IPS DF 19.7 (cell line): ENCODE measurements around the gene PCDHGA7.
"Not testable (repeated sequence)": the region's sequence is repeated elsewhere in the genome, so short reads cannot be mapped to it uniquely, and the experiment has no call there.

Source experiments
- DNase-seq: peaks from one replicate; pipeline ENCODE4 v3.0.0-alpha.2; 2013; ENCODE audit warnings: low read depth, low spot score

Gene PCDHGA7

DNA sequence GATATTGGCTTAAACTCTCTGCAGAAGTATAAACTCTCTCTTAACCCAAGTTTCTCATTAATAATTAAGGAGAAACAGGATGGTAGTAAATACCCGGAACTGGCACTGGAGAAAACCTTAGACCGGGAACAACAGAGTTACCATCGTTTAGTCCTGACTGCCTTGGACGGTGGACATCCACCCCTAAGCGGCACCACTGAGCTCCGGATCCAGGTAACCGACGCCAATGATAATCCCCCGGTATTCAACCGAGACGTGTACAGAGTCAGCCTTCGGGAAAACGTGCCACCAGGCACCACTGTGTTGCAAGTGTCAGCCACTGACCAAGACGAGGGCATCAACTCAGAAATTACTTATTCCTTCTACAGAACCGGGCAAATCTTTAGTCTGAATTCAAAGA is 16.1 kb downstream of the PCDHGA7 start:
- no peak for DNase-seq

GRCh38 chr5:141399555-141400258 is 17.2 kb downstream of the PCDHGA7 start:
- no peak for DNase-seq

DNA sequence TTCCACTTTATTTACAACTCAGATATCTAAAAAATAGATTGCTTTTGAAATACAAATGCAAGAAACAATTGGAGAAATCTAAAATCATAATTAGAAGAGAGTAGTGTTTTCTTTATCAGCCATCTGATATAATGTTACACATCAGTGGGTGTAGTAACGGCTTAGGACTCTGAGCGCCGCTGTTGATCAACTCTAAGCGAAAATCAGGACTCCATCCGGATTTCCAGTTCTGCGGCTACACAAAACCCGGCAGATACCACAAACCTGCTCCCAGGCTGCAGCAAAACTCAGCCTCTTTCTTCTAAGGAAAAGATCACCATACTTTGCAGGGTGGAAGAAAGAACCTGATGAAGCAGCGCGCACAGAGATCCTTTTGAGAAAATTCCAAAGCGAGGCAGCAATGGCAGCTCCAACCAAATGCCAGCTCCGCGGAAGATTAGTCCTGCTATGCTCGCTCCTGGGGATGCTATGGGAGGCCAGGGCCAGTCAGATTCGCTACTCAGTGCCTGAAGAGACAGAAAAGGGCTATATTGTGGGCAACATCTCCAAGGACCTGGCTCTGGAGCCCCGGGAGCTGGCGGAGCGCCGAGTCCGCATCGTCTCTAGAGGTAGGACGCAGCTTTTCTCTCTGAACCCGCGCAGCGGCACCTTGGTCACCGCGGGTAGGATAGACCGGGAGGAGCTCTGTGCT is 20.2 kb downstream of the PCDHGA7 start, which contains the start of gene PCDHGA9:
PCDHGA9 (plus strand) TSS at position 226 of the 691 bp plus-strand sequence; CDS start at position 401, 175 bp downstream.
- no peak for DNase-seq

GRCh38 chr5:141403387-141403786 is 20.8 kb downstream of the PCDHGA7 start:
- no peak for DNase-seq

DNA sequence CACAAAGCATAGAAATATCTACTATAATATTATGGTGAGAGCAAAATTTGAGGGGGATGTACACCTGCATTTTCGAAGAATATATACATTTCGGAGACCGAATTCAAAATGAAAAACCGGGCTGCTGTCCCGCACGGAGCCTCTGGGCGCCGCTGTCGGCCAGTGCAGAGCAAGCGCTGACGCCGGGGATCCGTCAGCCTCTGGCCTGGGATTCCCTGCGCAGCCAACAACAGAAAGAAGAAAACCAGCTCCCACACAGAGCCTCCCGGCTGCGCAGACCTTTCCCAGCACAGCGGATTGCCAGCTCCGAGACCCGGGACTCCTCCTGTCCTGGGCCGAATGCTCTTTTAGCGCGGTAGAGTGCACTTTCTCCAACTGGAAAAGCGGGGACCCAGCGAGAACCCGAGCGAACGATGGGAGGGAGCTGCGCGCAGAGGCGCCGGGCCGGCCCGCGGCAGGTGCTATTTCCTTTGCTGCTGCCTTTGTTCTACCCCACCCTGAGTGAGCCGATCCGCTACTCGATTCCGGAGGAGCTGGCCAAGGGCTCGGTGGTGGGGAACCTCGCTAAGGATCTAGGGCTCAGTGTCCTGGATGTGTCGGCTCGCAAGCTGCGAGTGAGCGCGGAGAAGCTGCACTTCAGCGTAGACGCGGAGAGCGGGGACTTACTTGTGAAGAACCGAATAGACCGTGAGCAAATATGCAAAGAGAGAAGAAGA is 25.4 kb downstream of the PCDHGA7 start, which contains the start of gene PCDHGB6:
PCDHGB6 (plus strand) TSS at position 232 of the 716 bp plus-strand sequence; CDS start at position 414, 182 bp downstream.
- DNase-seq: not testable (repeated sequence)

DNA sequence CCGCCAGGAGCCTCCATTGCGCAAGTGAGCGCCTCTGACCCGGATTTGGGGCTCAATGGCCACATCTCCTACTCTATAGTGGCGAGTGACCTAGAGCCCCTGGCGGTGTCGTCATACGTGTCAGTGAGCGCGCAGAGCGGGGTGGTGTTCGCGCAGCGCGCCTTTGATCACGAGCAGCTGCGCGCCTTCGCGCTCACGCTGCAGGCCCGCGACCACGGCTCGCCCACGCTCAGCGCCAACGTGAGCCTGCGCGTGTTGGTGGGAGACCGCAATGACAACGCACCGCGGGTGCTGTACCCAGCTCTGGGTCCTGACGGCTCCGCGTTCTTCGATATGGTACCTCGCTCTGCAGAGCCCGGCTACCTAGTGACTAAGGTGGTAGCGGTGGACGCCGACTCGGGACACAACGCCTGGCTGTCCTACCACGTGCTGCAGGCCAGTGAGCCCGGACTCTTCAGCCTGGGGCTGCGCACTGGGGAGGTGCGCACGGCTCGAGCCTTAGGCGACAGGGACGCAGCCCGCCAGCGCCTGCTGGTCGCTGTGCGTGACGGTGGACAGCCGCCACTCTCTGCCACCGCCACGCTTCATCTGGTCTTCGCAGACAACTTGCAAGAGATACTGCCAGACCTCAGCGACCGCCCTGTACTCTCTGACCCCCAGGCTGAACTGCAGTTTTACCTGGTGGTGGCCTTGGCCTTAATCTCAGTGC is 27.2 kb downstream of the PCDHGA7 start:
- DNase-seq: no peak

DNA sequence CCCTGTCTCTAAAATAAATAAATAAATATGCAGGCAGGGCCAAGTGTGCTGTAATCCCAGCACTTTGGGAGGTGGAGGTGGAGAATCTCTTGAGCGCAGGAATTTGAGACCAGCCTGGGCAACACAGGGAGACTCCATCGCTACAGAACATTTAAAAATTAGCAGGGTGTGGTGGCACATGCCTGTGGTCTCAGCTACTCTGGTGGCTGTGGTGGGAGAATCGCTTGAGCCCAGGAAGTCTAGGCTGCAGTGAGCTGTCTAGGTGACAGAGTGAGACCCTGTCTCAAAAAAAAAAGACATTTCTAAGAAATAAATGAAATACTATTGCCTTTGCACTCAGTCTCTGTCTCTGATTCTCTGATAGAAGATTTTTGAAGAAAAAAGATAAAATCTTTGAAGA is 29.0 kb downstream of the PCDHGA7 start:
- no peak for DNase-seq

GRCh38 chr5:141412854-141413539 is 30.5 kb downstream of the PCDHGA7 start, which contains the start of gene PCDHGA10:
PCDHGA10 (plus strand) TSS chr5:141412987; CDS start chr5:141413176, 189 bp downstream.
- no peak for DNase-seq

DNA sequence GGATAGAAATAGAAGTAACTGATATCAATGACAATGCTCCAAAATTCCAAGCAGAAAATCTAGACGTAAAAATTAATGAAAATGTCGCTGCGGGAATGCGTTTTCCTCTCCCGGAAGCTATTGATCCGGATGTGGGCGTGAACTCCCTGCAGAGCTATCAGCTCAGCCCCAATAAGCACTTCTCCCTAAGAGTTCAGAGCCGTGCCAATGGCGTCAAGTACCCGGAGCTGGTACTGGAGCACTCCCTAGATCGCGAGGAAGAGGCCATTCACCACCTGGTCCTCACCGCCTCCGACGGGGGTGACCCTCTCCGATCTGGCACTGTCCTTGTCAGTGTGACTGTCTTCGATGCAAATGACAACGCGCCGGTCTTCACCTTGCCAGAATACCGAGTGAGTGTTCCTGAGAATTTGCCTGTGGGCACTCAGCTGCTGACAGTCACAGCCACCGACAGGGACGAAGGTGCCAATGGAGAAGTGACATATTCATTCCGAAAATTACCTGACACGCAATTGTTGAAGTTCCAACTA is 31.1 kb downstream of the PCDHGA7 start:
- no peak for DNase-seq

GRCh38 chr5:141414548-141415274 is 32.2 kb downstream of the PCDHGA7 start:
- DNase-seq: not testable (repeated sequence)

GRCh38 chr5:141415275-141415618 is 32.7 kb downstream of the PCDHGA7 start:
- DNase-seq: not testable (repeated sequence)

GRCh38 chr5:141417494-141418172 is 35.1 kb downstream of the PCDHGA7 start, which contains the start of gene PCDHGB7:
PCDHGB7 (plus strand) TSS chr5:141417677; CDS start chr5:141417860, 183 bp downstream.
- DNase-seq: not testable (repeated sequence)

DNA sequence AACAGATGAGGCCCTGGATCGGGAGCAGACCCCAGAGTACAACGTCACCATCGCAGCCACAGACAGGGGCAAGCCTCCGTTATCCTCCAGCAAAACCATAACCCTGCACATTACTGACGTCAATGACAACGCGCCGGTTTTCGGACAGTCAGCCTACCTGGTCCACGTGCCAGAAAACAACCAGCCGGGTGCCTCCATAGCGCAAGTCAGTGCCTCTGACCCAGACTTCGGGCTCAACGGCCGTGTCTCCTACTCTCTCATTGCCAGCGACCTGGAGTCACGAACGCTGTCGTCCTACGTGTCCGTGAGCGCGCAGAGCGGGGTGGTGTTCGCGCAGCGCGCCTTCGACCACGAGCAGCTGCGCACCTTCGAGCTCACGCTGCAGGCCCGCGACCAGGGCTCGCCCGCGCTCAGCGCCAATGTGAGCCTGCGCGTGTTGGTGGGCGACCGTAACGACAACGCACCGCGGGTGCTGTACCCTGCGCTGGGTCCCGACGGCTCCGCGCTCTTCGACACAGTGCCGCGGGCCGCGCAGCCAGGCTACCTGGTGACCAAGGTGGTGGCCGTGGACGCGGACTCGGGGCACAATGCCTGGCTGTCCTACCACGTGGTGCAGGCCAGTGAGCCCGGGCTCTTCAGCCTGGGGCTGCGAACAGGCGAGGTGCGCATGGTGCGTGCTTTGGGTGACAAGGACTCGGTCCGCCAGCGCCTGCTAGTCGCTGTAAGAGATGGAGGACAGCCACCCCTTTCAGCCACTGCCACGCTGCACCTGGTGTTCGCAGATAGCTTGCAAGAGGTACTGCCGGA is 36.7 kb downstream of the PCDHGA7 start:
- DNase-seq: no peak

GRCh38 chr5:141420855-141421488 is 38.4 kb downstream of the PCDHGA7 start, which contains the start of gene PCDHGA11:
PCDHGA11 (plus strand) TSS chr5:141421051; CDS start chr5:141421228, 177 bp downstream.
- no peak for DNase-seq

- no peak for DNase-seq
These were observed 38.9 kb downstream of the PCDHGA7 start for GRCh38 chr5:141421489-141421855.

DNA sequence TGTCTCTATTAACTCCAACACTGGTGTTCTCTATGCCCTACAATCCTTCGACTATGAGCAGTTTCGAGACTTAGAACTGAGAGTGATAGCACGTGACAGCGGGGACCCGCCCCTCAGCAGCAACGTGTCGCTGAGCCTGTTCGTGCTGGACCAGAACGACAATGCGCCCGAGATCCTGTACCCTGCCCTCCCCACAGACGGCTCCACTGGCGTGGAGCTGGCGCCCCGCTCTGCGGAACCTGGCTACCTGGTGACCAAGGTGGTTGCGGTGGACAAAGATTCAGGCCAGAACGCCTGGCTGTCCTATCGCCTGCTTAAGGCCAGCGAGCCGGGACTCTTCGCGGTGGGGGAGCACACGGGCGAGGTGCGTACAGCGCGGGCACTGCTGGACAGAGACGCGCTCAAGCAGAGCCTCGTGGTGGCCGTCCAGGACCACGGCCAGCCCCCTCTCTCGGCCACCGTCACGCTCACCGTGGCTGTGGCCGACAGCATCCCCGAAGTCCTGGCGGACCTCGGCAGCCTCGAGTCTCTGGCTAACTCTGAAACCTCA is 40.3 kb downstream of the PCDHGA7 start:
- no peak for DNase-seq

DNA sequence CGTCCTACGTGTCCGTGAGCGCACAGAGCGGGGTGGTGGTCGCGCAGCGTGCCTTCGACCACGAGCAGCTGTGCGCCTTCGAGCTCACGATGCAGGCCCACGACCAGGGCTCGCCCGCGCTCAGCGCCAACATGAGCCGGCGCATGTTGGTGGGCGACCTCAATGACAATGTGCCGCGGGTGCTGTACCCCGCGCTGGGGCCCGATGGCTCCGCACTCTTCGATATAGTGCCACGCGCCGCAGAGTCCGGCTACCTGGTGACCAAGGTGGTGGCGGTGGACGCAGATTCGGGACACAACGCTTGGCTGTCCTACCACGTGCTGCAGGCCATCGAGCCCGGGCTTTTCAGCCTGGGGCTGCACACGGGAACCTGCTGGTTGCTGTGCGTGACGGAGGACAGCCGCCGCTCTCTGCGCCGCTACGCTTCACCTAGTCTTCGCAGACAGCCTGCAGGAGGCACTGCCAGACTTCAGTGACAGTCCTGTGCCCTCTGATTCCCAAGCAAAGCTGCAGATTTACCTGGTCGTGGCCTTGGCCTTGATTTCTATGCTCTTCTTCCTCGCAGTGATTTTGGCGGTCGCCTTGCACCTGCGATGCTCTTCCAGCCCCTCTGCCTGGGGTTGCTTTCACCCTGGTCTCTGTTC is 45.4 kb downstream of the PCDHGA7 start:
- DNase-seq: no peak
